GM12872 (cell line): ENCODE measurements around the gene ZNF625.

Experiments used
- CTCF ChIP-seq: IDR thresholded peaks from 3 replicates; pipeline ENCODE4 v1.5.1; 2011; ENCODE audit warnings: low read depth, mild to moderate bottlenecking, low read length, moderate library complexity; ENCODE audit not compliant: insufficient read depth

ZNF625 gene

GRCh38 chr19:12180377-12180776 lies 23.8 kb upstream of the ZNF625 start:
- TF ChIP-seq CTCF: no peak

DNA sequence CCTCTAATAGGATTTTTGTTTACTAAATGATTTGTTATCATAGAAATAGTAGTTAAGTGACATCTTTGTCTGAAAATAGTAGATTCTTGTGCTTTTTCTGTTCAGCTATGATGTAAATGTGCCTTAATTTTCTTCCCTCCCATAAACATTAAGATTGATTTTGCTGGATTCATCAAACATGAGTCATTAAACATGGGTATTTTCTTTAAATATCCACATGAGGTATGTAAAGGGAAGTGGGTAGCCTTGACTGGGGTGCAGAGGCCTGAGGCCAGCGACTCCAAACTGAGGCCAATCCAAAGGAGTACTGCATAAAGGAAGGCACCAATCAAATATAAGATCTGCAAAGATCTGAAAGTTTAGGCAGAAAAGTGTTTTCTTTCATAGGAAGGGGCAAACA lies 10.1 kb upstream of the ZNF625 start:
- TF ChIP-seq CTCF: no peak

GRCh38 chr19:12163826-12164225 lies 7.3 kb upstream of the ZNF625 start:
- TF ChIP-seq CTCF: no peak

GRCh38 chr19:12162882-12163806 lies 6.6 kb upstream of the ZNF625 start, which contains the start of gene ZNF136:
Gene ZNF136 (plus strand): TSS chr19:12163096. CDS start chr19:12163204, 108 bp downstream.
- no peak for TF ChIP-seq CTCF

DNA sequence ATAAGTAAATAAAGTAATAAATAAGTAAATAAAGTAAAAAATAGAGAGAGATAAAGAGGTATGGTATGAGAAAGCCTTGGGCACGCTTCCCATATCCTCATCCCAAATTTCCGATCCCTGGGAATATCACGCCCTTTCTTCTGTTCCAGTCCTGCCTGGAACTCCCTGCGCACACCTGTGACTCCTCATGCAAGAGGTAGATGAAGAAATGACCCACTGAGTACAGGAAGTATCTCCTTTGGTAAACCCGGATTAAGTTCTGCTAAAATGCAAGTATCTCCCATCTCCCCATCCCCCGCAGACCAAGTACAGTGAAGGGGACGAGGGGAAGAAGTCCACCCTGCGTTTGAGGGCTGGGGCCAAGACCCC lies 6.0 kb upstream of the ZNF625 start:
- TF ChIP-seq CTCF: no peak

GRCh38 chr19:12159773-12160414 lies 3.4 kb upstream of the ZNF625 start:
- no peak for TF ChIP-seq CTCF

GRCh38 chr19:12155324-12155860 lies 1.1 kb downstream of the ZNF625 start:
- TF ChIP-seq CTCF: no peak
